GM18517 (cell line): ENCODE measurements around the gene PTPN6.

ENCODE experiments used
- ATAC-seq: cut with Tn5 transposase; IDR thresholded peaks from one replicate; pipeline ENCODE4 v1.9.1; 2021; ENCODE audit warnings: mild to moderate bottlenecking, moderate library complexity; ENCODE audit not compliant: unreplicated experiment

The PTPN6 gene

GRCh38 chr12:7001921-7002591, 50.9 kb downstream of the PTPN6 start:
- no peak for ATAC-seq

DNA sequence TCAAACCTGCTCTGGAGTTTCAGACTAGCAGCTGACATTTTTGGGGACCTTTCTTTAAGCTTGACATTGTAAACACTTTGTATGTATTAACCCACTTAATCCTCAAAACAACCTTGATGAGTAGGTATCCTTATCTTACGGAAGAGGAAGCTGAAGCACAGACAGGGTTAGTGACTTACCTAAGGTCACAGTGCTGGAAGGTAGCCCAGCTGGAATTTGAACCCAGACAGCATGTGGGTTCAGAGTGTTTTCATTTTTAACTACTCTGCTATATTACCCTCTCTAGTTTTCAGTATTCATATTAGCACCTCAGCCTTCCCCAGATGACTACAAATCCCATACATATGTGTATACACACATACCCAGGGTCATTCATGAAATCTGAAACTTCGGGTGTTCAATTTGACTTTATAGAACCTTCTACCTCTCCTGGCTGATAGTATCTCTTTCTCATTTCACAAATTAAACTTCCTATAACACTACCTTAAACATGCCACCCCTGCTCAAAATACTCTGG, 53.2 kb downstream of the PTPN6 start:
- ATAC-seq = no peak

- ATAC-seq = no peak
Measured at GRCh38 chr12:7004840-7005239, 53.7 kb downstream of the PTPN6 start.

DNA sequence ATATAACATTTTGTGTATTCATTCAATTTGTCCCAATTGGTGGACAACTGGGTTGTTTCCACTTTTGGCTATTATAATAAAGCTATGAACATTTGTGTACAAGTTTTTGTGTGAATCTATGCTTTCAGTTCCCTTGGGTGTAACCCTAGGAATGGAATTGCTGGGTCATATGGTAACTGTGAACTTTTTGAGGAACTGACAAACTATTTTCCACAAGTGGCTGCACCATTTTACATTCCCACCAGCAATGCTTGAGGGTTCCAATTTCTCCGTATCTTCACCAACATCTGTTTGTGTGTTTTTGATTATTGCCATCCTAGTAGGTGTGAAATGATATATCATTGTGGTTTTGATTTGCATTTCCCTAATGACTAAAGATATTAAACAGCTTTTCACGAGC, 54.2 kb downstream of the PTPN6 start:
- no peak for ATAC-seq

DNA sequence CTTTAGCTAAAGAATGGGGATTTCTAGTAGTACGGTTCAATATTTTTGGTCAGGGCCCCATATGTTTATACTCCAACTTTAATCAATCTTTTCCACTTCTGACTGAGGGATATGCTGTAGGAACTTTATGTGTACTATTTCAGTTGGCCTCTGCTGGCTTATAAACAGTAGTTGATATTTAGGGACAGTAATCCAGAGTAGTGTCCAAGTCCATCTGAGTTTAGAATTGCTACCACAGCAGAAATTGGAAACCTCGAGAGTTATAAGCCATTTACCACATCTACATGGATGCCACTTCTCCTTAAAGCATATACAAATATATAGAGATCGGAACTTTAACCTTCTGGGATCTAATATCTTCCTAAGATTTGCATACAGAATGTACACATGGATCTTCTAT, 55.5 kb downstream of the PTPN6 start:
- ATAC-seq = no peak

- ATAC-seq = no peak
Measured at GRCh38 chr12:7008864-7009263, 57.7 kb downstream of the PTPN6 start.

DNA sequence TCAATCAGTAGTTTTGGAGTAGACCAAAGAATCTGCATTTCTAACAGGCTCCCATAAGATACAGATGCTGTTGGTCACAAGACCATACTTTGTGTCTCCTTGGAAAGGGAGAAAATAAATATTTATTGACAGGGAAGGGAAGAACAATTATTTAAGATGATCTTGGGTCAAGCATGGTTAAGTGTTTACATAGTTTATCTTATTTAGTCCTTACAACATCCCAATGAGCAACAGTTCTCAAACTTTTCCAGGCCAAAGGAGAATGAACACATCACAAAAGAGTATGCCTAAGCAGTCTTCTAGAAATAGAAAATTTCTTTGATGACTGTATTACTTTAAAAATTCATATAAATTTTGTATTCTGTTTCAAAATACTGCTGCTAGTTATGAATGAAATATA, 58.4 kb downstream of the PTPN6 start:
- no peak for ATAC-seq
